GM12874 (cell line): ENCODE data around the gene MAN2A2.

Experiments
- TF ChIP-seq, protein P1 (sequence below): IDR thresholded peaks from 2 replicates; pipeline ENCODE4 v1.5.1; 2011; ENCODE audit warnings: low read depth, mild to moderate bottlenecking, control low read depth, low read length, moderate library complexity; ENCODE audit not compliant: insufficient read depth

MAN2A2 gene

DNA sequence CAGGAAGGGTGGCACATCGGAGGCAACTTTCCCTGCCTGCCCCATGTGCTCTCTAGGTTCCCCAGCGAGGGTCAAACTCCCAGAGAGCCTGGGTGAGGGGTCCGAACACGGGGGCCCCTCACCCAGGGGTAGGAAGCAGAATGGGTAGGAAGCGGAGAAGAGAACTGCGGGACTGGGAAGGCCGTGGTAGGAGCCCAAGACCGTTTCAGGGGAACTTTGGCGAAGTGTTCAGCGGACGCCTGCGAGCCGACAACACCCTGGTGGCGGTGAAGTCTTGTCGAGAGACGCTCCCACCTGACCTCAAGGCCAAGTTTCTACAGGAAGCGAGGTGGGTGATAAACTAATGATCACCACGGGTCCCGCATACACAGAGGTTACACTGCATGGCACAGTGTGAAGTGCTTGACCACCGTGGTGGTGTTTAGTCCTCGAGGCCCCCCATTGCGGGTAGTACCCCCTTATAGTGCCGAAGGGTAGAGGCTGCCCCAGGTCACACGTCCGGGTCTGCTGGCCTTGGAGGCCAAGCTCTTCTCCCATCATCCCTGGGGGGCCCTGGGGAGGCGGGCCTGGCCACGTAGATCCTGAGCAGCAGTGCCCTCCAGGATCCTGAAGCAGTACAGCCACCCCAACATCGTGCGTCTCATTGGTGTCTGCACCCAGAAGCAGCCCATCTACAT is 10.5 kb upstream of the MAN2A2 start:
- TF ChIP-seq, protein P1, sequence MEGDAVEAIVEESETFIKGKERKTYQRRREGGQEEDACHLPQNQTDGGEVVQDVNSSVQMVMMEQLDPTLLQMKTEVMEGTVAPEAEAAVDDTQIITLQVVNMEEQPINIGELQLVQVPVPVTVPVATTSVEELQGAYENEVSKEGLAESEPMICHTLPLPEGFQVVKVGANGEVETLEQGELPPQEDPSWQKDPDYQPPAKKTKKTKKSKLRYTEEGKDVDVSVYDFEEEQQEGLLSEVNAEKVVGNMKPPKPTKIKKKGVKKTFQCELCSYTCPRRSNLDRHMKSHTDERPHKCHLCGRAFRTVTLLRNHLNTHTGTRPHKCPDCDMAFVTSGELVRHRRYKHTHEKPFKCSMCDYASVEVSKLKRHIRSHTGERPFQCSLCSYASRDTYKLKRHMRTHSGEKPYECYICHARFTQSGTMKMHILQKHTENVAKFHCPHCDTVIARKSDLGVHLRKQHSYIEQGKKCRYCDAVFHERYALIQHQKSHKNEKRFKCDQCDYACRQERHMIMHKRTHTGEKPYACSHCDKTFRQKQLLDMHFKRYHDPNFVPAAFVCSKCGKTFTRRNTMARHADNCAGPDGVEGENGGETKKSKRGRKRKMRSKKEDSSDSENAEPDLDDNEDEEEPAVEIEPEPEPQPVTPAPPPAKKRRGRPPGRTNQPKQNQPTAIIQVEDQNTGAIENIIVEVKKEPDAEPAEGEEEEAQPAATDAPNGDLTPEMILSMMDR = no peak

DNA sequence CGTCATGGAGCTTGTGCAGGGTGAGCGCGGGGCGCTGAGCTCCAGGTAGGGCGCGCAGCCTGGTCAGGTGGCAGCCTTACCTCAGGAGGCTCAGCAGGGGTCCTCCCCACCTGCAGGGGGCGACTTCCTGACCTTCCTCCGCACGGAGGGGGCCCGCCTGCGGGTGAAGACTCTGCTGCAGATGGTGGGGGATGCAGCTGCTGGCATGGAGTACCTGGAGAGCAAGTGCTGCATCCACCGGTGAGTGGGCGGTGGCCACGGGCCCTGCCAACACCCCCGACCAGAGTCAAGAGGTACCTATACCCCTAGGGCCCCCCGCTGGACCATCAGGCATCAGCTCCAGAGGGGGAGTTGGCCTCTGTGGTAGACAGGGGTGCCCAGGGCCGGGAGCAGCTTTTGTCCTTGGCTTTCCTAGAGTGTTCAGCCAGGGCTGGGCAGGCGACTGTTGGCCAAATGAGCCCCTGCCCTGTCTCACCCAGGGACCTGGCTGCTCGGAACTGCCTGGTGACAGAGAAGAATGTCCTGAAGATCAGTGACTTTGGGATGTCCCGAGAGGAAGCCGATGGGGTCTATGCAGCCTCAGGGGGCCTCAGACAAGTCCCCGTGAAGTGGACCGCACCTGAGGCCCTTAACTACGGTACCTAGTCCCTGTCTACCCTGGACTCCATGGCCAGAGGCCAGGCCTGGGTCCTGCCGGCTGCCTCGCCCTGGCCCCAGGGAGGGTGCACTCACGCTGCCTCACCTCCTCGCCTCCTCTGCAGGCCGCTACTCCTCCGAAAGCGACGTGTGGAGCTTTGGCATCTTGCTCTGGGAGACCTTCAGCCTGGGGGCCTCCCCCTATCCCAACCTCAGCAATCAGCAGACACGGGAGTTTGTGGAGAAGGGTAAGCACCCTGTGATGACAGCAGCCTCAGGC is 9.7 kb upstream of the MAN2A2 start:
- TF ChIP-seq, protein P1 = peak; percentile 15; the same call in 1 of the 2 replicates

DNA sequence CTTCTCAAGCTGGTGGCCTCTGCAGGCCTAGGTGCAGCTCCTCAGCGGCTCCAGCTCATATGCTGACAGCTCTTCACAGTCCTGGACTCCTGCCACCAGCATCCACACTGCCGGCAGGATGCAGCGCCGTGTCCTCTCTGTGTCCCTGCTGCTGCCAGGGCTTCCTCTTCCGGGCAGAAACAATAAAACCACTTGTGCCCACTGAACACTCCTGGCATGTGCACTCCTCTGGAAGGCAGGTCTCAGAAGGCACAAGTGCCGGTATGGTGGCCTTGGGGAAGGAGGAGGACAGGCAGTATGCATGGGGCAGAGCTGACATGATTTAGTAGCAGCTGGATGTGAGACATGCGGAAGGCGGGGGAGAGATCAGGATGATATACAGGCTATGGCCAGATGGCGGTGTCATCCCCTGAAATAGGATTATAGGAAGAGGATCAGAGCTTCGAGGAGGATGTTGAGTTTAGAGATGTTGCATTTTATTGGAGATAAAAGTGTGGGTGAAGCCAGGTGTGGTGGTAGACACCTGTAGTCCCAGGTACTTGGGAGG is 7.5 kb upstream of the MAN2A2 start:
- TF ChIP-seq, protein P1 = no peak

DNA sequence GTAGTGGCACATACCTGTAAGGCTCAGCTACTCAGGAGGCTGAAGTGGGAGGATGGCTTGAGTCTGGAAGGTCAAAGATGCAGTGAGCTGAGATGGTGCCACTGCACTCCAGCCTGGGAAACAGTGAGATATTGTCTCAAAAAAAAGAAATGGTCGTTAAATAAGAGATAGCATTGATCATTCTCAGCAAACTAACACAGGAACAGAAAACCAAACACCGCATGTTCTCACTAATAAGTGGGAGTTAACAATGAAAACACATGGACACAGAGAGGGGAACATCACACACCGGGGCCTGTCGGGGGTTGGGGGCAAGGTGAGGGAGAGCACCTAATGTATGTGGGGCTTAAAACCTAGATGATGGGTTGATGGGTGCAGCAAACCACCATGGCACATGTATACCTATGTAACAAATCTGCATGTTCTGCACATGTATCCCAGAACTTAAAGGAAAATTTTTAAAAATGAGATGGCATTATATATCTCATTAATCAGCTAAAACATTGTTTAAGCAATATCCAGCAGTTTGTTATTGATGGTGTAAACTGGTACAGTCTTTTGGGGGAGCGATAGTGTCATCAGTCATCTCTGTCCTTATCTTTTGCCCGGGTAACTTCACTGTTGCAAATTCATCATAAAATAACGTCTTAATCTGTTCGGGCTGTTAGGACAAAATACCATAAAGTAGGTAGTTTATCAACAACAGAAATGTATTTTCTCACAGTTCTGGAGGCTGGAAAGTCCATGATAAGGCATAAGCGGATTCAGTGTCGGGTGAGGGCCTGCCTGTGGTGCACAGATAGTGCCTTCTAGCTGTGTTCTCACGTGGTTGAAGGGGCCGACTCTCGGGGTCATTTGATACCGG is 1.7 kb upstream of the MAN2A2 start:
- TF ChIP-seq, protein P1 = no peak

DNA sequence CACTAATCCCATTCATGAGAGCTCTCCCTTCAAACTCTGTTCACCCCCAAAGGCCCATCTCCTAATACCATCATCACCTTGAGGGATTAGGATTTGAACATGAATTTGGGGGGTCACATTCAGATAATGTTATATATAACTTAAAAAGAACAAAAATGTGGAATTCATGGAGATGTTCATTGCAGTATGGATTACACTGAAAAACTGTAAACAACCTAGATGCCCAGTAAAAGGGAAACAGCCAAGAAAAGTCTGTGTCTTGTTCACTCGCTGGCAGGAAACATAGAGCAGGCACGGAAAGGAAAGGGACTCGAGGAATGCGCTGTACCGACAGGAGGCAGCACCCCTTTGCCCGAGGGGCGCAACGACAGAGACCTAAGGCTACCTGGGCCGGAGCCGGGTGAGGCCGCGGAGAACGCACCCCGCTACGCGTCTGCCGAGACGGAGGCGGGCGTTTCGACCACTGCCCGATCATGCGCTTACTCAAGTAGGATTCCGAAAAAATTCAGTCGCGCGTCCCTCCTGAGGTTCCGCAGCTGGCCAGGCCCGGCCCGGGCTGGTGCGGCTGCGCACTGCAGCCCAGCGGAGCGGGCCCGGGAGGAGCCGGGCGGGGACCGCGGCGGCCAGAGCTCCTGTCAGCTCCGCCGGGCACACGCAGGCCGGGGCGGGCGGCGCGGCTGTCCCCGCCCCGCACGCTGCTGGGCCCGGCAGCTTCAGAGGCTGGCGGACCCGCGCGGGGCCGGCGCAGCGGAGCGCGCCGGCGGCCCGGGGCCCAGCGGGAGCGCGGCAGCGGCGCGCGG is 862 bp upstream of the MAN2A2 start:
- TF ChIP-seq, protein P1 = peak; percentile 75

DNA sequence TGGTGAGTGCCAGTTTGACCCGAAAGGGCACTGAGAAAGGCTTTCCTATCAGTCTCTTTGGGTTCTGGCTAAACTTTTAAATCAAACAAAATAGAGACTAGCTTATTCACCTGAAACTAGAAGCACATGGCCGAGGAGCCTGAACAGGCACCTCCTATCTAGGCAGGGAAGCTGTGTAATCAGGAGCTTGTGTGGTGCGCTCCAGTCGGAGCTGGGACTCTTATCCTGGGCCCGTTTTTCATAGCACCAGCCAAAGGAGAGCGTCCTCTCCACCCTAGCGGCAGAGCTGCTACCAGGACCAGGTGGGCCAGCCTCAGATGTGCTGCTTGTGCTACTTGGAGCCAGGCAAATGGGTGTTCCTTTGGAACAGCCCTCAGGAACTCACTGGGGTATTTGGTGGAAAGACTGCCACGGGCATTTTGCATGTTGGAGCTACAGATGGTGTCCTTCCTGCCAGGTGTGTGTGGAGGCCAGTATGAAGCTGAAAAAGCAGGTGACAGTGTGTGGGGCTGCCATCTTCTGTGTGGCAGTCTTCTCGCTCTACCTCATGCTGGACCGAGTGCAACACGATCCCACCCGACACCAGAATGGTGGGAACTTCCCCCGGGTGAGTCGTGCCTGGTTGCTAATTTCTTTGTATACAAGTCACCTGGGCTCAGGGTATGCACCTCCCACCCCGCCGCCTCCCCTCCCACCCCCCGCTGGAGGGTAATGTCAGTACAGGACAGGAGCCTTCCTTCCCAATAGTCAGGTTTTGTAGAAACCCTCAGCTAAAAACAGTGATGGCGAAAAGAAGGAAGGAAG is 833 bp downstream of the MAN2A2 start:
- TF ChIP-seq, protein P1 = no peak
